Upper lobe of left lung (tissue), 6 donors: Measurements from ENCODE around the gene NISCH. TPM values are rescaled to one million over a fixed set of nuclear protein-coding genes. Genes with fewer than 3 reads are reported as not detected.

Experiments used
- ATAC-seq, 2 donors: fragments of 200-7000 bp; cut with Tn5 transposase; one replicate each; pipeline ENCODE4 v1.9.1; 2022; ENCODE audit warnings: mild to moderate bottlenecking in 2 of 2, moderate library complexity in 2 of 2; ENCODE audit not compliant: low FRiP score in 2 of 2
- DNase-seq, 2 donors: peaks; one replicate each; pipeline ENCODE4 v3.0.0-alpha.2; 2019 to 2020
- H3K27ac ChIP-seq, 4 donors: fragments of 200-600 bp; sonication (generic); one replicate each; pipeline ENCODE4 v1.5.1; 2016 to 2019
- H3K27me3 ChIP-seq, 4 donors: fragments of 200-600 bp; sonication (generic); one replicate each; pipeline ENCODE4 v1.5.1; 2017 to 2019
- H3K36me3 ChIP-seq, 4 donors: fragments of 200-600 bp; sonication (generic); one replicate each; pipeline ENCODE4 v1.5.1; 2016 to 2019
- H3K4me1 ChIP-seq, 4 donors: fragments of 200-600 bp; sonication (generic); one replicate each; pipeline ENCODE4 v1.5.1; 2018 to 2019
- H3K4me3 ChIP-seq, 4 donors: fragments of 200-600 bp; sonication (generic); one replicate each; pipeline ENCODE4 v1.5.1; 2017 to 2019; ENCODE audit warnings: mild to moderate bottlenecking in 2 of 4, moderate library complexity in 1 of 4
- H3K9me3 ChIP-seq, 4 donors: fragments of 200-600 bp; sonication (generic); one replicate each; pipeline ENCODE4 v1.5.1; 2018 to 2019
- EP300 ChIP-seq, 4 donors: sonication (generic); formaldehyde crosslinking; IDR thresholded peaks; one replicate each; pipeline ENCODE4 v1.5.1; 2017; ENCODE audit warnings: antibody characterized with exemption in 4 of 4, control low read depth in 2 of 4
- POLR2A ChIP-seq, 4 donors: fragments of 450-650 bp; IDR thresholded peaks; one replicate each; pipeline ENCODE4 v1.5.1; 2016 to 2017; ENCODE audit warnings: antibody characterized with exemption in 4 of 4, mild to moderate bottlenecking in 2 of 4
- POLR2AphosphoS5 ChIP-seq, 2 donors: sonication (generic); formaldehyde crosslinking; IDR thresholded peaks; one replicate each; pipeline ENCODE4 v1.5.1; 2017; ENCODE audit warnings: antibody characterized with exemption in 2 of 2
- WGBS, 2 donors: methylation state at CpG; one replicate each; pipeline ENCODE4 v1.1.5; 2017 to 2018; 5-methylcytosine and 5-hydroxymethylcytosine counted together
- total RNA-seq, 6 donors: library from RNA; depleted of rRNA in 4 of 6; stranded (reverse); fragments of >200 nt in 4 of 6; gene quantifications; one replicate each; pipeline versions ENCODE4 v1.1.0 to v1.2.1, GENCODE V29; 2016 to 2021
- TF ChIP-seq, protein P1 (sequence below), 6 experiments: fragments of 450-650 bp in 4 of 6; fragments of 200-600 bp in 2 of 6; sonication (generic) in 2 of 6; IDR thresholded peaks; one replicate each; pipeline ENCODE4 v1.5.1; 2016 to 2019; ENCODE audit warnings: antibody characterized with exemption in 6 of 6
- donor health status: DM: no; HTN: no; CAD: no; lungs with moderate emphysema.
- donor health status: DM: no; HTN: yes; CAD: no; lungs with severe emphysema.

Gene NISCH
- total RNA-seq, 6 donors from 2014 or later = 60.7 to 288 (median 83.0) TPM

DNA sequence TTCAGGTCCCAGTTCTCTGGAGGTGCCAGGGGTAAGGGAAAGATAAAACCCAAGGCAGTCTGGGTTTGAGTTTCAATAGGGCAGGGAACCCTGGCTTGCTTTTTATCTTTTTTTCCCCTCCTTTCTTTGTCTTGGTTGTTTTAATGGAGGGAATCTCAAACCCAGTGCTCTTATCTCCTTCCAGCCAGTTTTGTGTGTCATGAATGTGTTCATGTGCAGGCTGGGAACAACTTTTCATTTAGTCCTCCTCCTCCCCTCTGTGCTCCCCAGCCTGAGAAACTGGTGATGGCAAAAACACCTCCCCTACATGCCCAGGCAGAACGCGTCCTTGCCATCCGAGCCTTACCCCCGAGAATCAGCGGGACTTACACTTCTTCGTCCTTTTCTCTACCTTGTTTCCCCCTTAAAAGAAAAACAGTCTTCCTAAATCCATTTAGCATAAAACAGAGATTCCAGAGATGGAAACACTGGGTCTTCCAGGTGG is 21.4 kb upstream of the NISCH start:
- Histone ChIP-seq H3K9me3 (no peaks in the 10 kb centered on the region), H3K36me3 (no peaks in the 10 kb centered on the region), H3K4me1 (peaks cover 50 to 73% (median 66%) of the 10 kb centered on the region in 4 donors), H3K4me3 (no peak overlapping the region), H3K27ac (peak overlapping the region; percentile 59 to 79 (median 73)), H3K27me3 (no peaks in the 10 kb centered on the region)
- DNase-seq (no peak), ATAC-seq (no peak)
- 91 to 95% methylated on average over 6 of the region's 6 CpGs for WGBS, 2 donors
- no peak for TF ChIP-seq POLR2A (IDR thresholded peaks at IDR 0.05)
- TF ChIP-seq POLR2AphosphoS5 (IDR thresholded peaks at IDR 0.05) = no peak

DNA sequence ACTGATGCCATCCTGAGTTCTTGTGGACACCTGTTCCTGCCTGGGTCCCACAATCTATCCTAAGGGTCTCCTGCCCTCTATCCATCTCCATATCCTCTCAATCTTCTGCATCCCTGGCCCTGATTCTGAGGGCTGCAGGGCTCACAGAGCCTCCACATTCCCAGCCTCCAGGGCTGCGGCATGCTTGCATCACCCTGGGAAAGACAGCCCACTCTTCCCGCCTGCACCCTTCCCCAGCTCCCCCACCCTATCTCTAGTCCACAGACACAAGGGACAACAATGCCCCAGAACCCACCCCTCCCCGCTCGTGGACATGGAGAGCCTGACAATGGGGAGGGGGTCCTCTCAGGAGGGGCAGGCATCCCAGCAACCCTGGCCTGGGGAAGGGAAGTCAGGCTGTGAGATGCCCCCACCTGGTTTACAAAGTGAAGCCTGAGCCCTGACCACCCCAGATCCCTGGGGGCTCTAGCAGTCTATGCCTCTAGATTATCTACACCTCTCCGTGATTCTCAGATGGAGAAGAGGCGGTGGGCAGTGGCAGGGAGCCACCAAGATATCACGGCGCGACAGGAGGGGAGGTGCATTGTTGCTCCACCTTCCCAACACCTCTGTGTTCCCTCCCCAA is 20.8 kb upstream of the NISCH start:
- H3K36me3 ChIP-seq = peaks cover 0 to 2% (median 0%) of the 10 kb centered on the region in 4 donors
- ATAC-seq (no peak), DNase-seq (no peak)
- H3K4me3 ChIP-seq = no peak overlapping the region
- no peaks in the 10 kb centered on the region for H3K9me3 ChIP-seq
- WGBS, 2 donors = 92% methylated on average over 9 of the region's 9 CpGs; no CpG with 5 or more reads in 1 of the 2 donors
- peak overlapping the region; percentile 59 to 79 (median 73) for H3K27ac ChIP-seq
- TF ChIP-seq POLR2AphosphoS5 (IDR thresholded peaks at IDR 0.05) = no peak
- no peak for TF ChIP-seq EP300 (IDR thresholded peaks at IDR 0.05)
- TF ChIP-seq, protein P1, sequence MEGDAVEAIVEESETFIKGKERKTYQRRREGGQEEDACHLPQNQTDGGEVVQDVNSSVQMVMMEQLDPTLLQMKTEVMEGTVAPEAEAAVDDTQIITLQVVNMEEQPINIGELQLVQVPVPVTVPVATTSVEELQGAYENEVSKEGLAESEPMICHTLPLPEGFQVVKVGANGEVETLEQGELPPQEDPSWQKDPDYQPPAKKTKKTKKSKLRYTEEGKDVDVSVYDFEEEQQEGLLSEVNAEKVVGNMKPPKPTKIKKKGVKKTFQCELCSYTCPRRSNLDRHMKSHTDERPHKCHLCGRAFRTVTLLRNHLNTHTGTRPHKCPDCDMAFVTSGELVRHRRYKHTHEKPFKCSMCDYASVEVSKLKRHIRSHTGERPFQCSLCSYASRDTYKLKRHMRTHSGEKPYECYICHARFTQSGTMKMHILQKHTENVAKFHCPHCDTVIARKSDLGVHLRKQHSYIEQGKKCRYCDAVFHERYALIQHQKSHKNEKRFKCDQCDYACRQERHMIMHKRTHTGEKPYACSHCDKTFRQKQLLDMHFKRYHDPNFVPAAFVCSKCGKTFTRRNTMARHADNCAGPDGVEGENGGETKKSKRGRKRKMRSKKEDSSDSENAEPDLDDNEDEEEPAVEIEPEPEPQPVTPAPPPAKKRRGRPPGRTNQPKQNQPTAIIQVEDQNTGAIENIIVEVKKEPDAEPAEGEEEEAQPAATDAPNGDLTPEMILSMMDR (IDR thresholded peaks at IDR 0.05) = no peak
- no peak for TF ChIP-seq POLR2A (IDR thresholded peaks at IDR 0.05)
- peaks cover 49 to 71% (median 65%) of the 10 kb centered on the region in 4 donors for H3K4me1 ChIP-seq
- no peaks in the 10 kb centered on the region for H3K27me3 ChIP-seq

DNA sequence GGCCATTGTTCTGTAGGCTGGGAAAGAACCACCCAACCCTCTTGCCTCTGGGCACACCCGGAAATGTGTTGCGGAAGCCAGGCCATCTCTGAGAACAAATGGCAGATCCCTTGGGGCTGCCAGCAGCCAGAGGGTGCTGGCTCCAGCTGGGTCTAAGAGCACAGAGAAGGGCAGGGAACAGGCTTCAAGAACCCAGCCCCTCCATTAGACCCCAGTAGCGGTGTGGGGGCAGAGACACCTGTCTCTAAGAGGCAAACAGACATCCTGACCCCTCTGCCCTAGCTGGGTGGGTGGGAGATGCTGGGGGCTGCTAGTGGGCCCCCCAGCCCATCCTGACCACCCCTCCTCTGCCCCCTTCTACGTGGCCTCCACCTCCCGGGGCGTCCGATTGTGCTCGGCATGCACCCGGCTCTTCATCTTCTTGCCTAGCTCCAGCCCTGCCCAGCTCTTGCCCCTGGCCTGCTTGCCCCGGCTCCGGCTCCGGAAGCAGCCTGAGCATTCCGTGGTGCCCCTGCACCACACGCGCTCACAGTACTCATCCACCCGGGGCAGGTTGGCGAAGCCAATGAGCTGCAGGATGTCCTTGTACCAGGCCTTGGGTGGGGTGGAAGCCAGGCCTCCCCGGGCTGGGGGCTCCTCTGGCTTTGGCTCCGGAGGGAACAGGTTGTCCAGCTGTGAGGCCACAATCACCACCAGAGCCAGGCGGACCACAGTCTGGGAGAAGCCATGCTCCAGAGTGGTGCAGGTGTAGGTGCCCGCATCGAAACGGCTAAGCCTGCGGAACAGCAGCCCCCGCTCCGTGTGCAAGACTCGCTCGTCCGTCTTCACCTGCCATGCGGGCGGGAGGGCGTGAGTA is 19.9 kb upstream of the NISCH start:
- WGBS, 2 donors = 88 to 89% methylated on average over 23 to 31 of the region's 32 CpGs
- peaks cover 49 to 77% (median 66%) of the 10 kb centered on the region in 4 donors for H3K4me1 ChIP-seq
- H3K36me3 ChIP-seq = peaks cover 0 to 4% (median 0%) of the 10 kb centered on the region in 4 donors
- TF ChIP-seq EP300 (IDR thresholded peaks at IDR 0.05) (peak in 1 of 4 donors; percentile 35), POLR2AphosphoS5 (IDR thresholded peaks at IDR 0.05) (peak; percentile 25 to 69), POLR2A (IDR thresholded peaks at IDR 0.05) (no peak)
- TF ChIP-seq, protein P1 (IDR thresholded peaks at IDR 0.05) = no peak
- DNase-seq = peak in 1 of 2 donors; percentile 67
- H3K27ac ChIP-seq = peak overlapping the region; percentile 53 to 79 (median 73)
- H3K27me3 ChIP-seq = no peaks in the 10 kb centered on the region
- H3K4me3 ChIP-seq = no peak overlapping the region
- no peak for ATAC-seq
- no peaks in the 10 kb centered on the region for H3K9me3 ChIP-seq

DNA sequence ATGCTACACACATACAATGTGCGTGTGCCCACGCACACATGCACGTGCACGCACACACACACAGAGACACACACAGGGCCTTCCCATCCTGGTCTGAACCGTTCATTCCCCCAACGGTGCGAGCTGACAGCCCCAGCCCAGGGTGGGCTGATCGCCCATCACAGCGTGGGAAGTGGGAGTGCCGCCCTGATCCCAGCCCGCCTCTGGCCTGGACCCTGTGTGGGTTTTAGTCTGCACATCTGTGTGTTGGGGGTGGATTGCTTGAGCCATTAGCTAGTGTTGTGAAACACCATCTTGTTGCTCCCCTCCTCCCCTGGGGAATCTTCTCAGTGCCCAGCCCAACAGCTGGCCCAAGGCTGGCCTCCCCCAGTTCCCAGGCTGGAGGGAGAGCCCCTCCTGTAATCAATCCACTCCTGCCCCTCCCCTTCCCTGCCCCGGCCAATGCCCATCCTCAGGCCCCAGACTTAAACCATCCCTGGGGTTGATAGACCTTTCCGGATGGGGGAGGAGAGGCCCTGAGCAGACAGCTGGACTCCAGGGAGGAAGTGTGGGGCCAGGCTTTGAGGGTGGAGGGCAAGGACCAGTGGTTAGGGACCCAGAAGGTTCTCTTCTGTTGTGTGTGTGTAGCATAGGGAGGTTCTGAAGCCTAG is 18.8 kb upstream of the NISCH start:
- 69 to 79% methylated on average over 4 to 13 of the region's 13 CpGs for whole genome bisulfite sequencing, 2 donors
- no peak overlapping the region for H3K4me3 ChIP-seq
- peaks cover 49 to 81% (median 65%) of the 10 kb centered on the region in 4 donors for H3K4me1 ChIP-seq
- no peaks in the 10 kb centered on the region for H3K9me3 ChIP-seq
- TF ChIP-seq EP300 (IDR thresholded peaks at IDR 0.05) (no peak), POLR2AphosphoS5 (IDR thresholded peaks at IDR 0.05) (no peak)
- no peak for DNase-seq
- peak in 1 of 2 donors; percentile 72 for ATAC-seq
- no peaks in the 10 kb centered on the region for H3K27me3 ChIP-seq
- H3K36me3 ChIP-seq = peaks cover 0 to 4% (median 0%) of the 10 kb centered on the region in 4 donors
- peak overlapping the region; percentile 53 to 79 (median 64) for H3K27ac ChIP-seq

DNA sequence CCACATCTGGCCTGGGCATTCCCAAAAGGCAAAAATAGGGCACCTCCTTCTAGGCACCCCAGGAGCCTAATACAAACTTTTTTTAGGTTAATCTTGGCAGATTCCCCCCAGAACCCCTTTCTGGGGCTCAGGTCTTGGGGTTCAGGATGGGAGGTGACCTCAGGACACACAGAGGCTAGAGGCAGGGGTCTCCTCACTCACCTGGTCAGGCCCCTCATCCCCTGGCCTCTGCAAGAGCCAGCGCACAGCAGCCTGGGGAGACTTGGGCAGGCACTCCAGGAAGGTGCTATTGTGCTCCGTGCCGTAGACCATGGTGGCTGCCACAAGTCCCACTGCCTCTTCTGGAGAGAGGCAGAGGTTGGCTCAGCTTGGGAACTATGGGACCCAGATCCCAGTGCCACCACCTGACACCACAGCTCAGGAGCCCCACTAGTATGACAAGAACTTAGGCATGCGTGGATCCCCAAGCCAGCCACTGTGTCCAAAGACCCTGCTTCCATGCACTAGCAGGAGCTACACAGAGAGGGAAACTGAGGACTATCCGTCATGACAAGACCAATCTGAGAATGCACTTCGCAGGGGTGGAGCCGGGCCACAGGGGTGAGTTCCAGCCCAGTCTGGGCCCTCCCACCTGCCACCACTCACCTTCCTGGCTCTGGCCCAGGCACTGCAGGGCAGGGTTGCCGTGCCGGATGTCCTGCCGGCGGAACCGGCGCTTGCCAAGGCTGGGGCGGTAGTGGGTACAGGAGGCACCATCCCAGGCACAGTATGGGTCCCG is 17.9 kb upstream of the NISCH start:
- H3K4me3 ChIP-seq = no peak overlapping the region
- peak overlapping the region; percentile 33 to 79 (median 64) for H3K27ac ChIP-seq
- H3K27me3 ChIP-seq = no peaks in the 10 kb centered on the region
- DNase-seq (peak in 1 of 2 donors; percentile 77), ATAC-seq (no peak)
- peaks cover 44 to 75% (median 59%) of the 10 kb centered on the region in 4 donors for H3K4me1 ChIP-seq
- H3K9me3 ChIP-seq = no peaks in the 10 kb centered on the region
- peaks cover 0 to 4% (median 0%) of the 10 kb centered on the region in 4 donors for H3K36me3 ChIP-seq
- TF ChIP-seq EP300 (IDR thresholded peaks at IDR 0.05) (no peak), POLR2A (IDR thresholded peaks at IDR 0.05) (no peak), POLR2AphosphoS5 (IDR thresholded peaks at IDR 0.05) (peak in 1 of 2 donors; percentile 33)
- TF ChIP-seq, protein P1 (IDR thresholded peaks at IDR 0.05) = no peak
- 74% methylated on average over 13 of the region's 15 CpGs; no CpG with 5 or more reads in 1 of the 2 donors for whole genome bisulfite sequencing, 2 donors
